Trophoblast cell (in vitro differentiated cells and primary cell): Measurements from ENCODE around the gene ENTREP1.
"Not testable (repeated sequence)": the region's sequence is repeated elsewhere in the genome, so short reads cannot be mapped to it uniquely, and the experiment has no call there.

ENCODE experiments used
- DNase-seq, 2 donors: peaks; one replicate each; pipeline ENCODE4 v3.0.0-alpha.2; 2016
- H2AFZ ChIP-seq: 2 replicates; pipeline ENCODE4 v1.6.1; 2013; ENCODE audit warnings: low read length, moderate library complexity, mild to moderate bottlenecking; ENCODE audit not compliant: insufficient read depth, poor library complexity
- H2AK5ac ChIP-seq: 2 replicates; pipeline ENCODE4 v1.6.1; 2013; ENCODE audit warnings: mild to moderate bottlenecking, low read length
- H2BK120ac ChIP-seq: 2 replicates; pipeline ENCODE4 v1.6.1; 2013; ENCODE audit warnings: low read length, mild to moderate bottlenecking, moderate library complexity; ENCODE audit not compliant: insufficient read depth, poor library complexity
- H2BK12ac ChIP-seq: 2 replicates; pipeline ENCODE4 v1.6.1; 2013; ENCODE audit warnings: mild to moderate bottlenecking, low read length, moderate library complexity
- H2BK5ac ChIP-seq: 2 replicates; pipeline ENCODE4 v1.6.1; 2013; ENCODE audit warnings: low read length, low read depth, moderate library complexity, mild to moderate bottlenecking; ENCODE audit not compliant: poor library complexity
- H3K14ac ChIP-seq: 2 replicates; pipeline ENCODE4 v1.6.1; 2013; ENCODE audit warnings: mild to moderate bottlenecking, low read length
- H3K18ac ChIP-seq: 2 replicates; pipeline ENCODE4 v1.6.1; 2013; ENCODE audit warnings: mild to moderate bottlenecking, low read length
- H3K23ac ChIP-seq: 2 replicates; pipeline ENCODE4 v1.6.1; 2013; ENCODE audit warnings: low read length
- H3K27ac ChIP-seq: 2 replicates; pipeline ENCODE4 v1.5.1; 2013; ENCODE audit warnings: low read depth, mild to moderate bottlenecking, inconsistent platforms, low read length, moderate library complexity
- H3K27me3 ChIP-seq: 2 replicates; pipeline ENCODE4 v1.6.1; 2013; ENCODE audit warnings: inconsistent platforms, mild to moderate bottlenecking, low read length, moderate library complexity; ENCODE audit not compliant: insufficient read depth
- H3K36me3 ChIP-seq, 2 experiments: 1 replicate in 1 of 2; 2 replicates in 1 of 2; pipeline ENCODE4 v1.6.1; 2013; ENCODE audit warnings: low read length in 2 of 2, mild to moderate bottlenecking in 2 of 2, moderate library complexity in 1 of 2; ENCODE audit not compliant: insufficient read depth in 2 of 2, control insufficient read depth in 1 of 2
- H3K4ac ChIP-seq: 2 replicates; pipeline ENCODE4 v1.6.1; 2013; ENCODE audit warnings: low read depth, mild to moderate bottlenecking, low read length, moderate library complexity
- H3K4me1 ChIP-seq, 2 experiments: 1 replicate in 1 of 2; 2 replicates in 1 of 2; pipeline ENCODE4 v1.6.1; 2013; ENCODE audit warnings: low read length in 2 of 2, mild to moderate bottlenecking in 2 of 2, moderate library complexity in 1 of 2; ENCODE audit not compliant: insufficient read depth in 2 of 2, control insufficient read depth in 1 of 2
- H3K4me2 ChIP-seq: 2 replicates; pipeline ENCODE4 v1.6.1; 2013; ENCODE audit warnings: inconsistent platforms, mild to moderate bottlenecking, low read length, moderate library complexity
- H3K4me3 ChIP-seq: 2 replicates; pipeline ENCODE4 v1.5.1; 2013; ENCODE audit warnings: mild to moderate bottlenecking, low read depth, low read length, inconsistent platforms
- H3K79me1 ChIP-seq: one replicate; pipeline ENCODE4 v1.6.1; 2013; ENCODE audit warnings: low read length
- H3K79me2 ChIP-seq: 2 replicates; pipeline ENCODE4 v1.6.1; 2013; ENCODE audit warnings: low read length, mild to moderate bottlenecking; ENCODE audit not compliant: control insufficient read depth, insufficient read depth, poor library complexity
- H3K9ac ChIP-seq: 2 replicates; pipeline ENCODE4 v1.6.1; 2013; ENCODE audit warnings: mild to moderate bottlenecking, low read length
- H3K9me3 ChIP-seq: 2 replicates; pipeline ENCODE4 v1.6.1; 2013; ENCODE audit warnings: low read depth, mild to moderate bottlenecking, control low read depth, inconsistent platforms, low read length; ENCODE audit not compliant: insufficient read depth
- H4K12ac ChIP-seq: 2 replicates; pipeline ENCODE4 v1.6.1; 2013; ENCODE audit warnings: low read depth, mild to moderate bottlenecking, low read length, moderate library complexity
- H4K8ac ChIP-seq: 2 replicates; pipeline ENCODE4 v1.6.1; 2013; ENCODE audit warnings: low read depth, mild to moderate bottlenecking, low read length, moderate library complexity
- H4K91ac ChIP-seq: one replicate; pipeline ENCODE4 v1.6.1; 2013; ENCODE audit warnings: low read depth, mild to moderate bottlenecking, low read length, moderate library complexity
- WGBS: extraction: QIAGEN DNeasy Blood & Tissue Kit; methylation state at CpG from one replicate; pipeline ENCODE4 v1.1.7; 2013; ENCODE audit warnings: missing lambda C conversion rate; ENCODE audit not compliant: insufficient read length, insufficient coverage; ENCODE audit errors: extremely low coverage; 5-methylcytosine and 5-hydroxymethylcytosine counted together

ENTREP1 gene

GRCh38 chr9:69433392-69433791, 108.4 kb downstream of the ENTREP1 start:
- no peak overlapping the region for H4K91ac ChIP-seq
- H3K23ac ChIP-seq: no peak overlapping the region
- no CpG with 5 or more reads among the region's 1 CpG for whole genome bisulfite sequencing
- no peak overlapping the region for H3K27ac ChIP-seq
- H3K4me2 ChIP-seq: no peak overlapping the region
- no peak overlapping the region for H2BK12ac ChIP-seq
- H3K36me3 ChIP-seq: no peaks in the 10 kb centered on the region
- H3K4me1 ChIP-seq: no peaks in the 10 kb centered on the region
- no peak for DNase-seq
- H4K8ac ChIP-seq: no peak overlapping the region
- no peak overlapping the region for H3K18ac ChIP-seq
- no peak overlapping the region for H2BK5ac ChIP-seq
- H3K79me1 ChIP-seq: no peaks in the 10 kb centered on the region
- no peak overlapping the region for H4K12ac ChIP-seq
- H2BK120ac ChIP-seq: no peak overlapping the region
- H3K9me3 ChIP-seq: peaks cover 7% of the 10 kb centered on the region
- no peak overlapping the region for H3K14ac ChIP-seq
- no peak overlapping the region for H3K4me3 ChIP-seq
- H3K9ac ChIP-seq: no peak overlapping the region
- H3K4ac ChIP-seq: no peak overlapping the region
- H3K27me3 ChIP-seq: no peaks in the 10 kb centered on the region
- no peak overlapping the region for H2AFZ ChIP-seq
- H2AK5ac ChIP-seq: no peak overlapping the region
- H3K79me2 ChIP-seq: no peaks in the 10 kb centered on the region

DNA sequence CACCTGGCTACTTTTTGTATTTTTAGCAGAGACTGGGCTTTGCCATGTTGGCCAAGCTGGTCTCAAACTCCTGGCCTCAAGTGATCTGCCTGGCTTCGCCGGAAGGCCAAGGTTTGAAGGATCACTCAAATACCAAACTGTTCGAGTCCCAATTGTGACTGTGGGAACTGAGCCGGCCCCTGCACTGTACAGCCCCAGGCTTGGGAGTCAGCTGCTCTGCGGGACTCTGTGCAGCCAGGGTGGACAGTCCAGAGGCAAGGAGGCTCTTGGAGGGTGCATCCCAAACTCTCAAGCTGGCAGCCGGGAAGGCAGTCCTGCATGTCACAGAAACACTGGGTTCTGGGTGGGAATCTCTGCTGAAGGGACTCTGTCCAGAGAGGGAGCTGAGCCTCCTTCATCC, 109.0 kb downstream of the ENTREP1 start:
- no peak overlapping the region for H2AFZ ChIP-seq
- H2BK12ac ChIP-seq: no peak overlapping the region
- no peaks in the 10 kb centered on the region for H3K79me1 ChIP-seq
- no CpG with 5 or more reads among the region's 6 CpGs for WGBS
- peaks cover 7% of the 10 kb centered on the region for H3K9me3 ChIP-seq
- no peak overlapping the region for H3K4ac ChIP-seq
- no peaks in the 10 kb centered on the region for H3K27me3 ChIP-seq
- no peak overlapping the region for H4K12ac ChIP-seq
- H3K4me1 ChIP-seq: no peaks in the 10 kb centered on the region
- no peak overlapping the region for H2AK5ac ChIP-seq
- H2BK5ac ChIP-seq: no peak overlapping the region
- H3K4me3 ChIP-seq: no peak overlapping the region
- no peak overlapping the region for H4K8ac ChIP-seq
- H4K91ac ChIP-seq: no peak overlapping the region
- no peak overlapping the region for H3K27ac ChIP-seq
- no peak overlapping the region for H3K4me2 ChIP-seq
- DNase-seq: no peak
- no peak overlapping the region for H3K14ac ChIP-seq
- H3K36me3 ChIP-seq: no peaks in the 10 kb centered on the region
- no peak overlapping the region for H3K9ac ChIP-seq
- no peak overlapping the region for H3K18ac ChIP-seq
- H2BK120ac ChIP-seq: no peak overlapping the region
- H3K23ac ChIP-seq: no peak overlapping the region
- H3K79me2 ChIP-seq: no peaks in the 10 kb centered on the region

- H3K79me2 ChIP-seq, H3K4me3 ChIP-seq, H3K27me3 ChIP-seq, H3K4me2 ChIP-seq, H3K14ac ChIP-seq, H4K91ac ChIP-seq, H2BK120ac ChIP-seq, H3K79me1 ChIP-seq, H3K27ac ChIP-seq, H4K8ac ChIP-seq, H4K12ac ChIP-seq, H3K18ac ChIP-seq, H2AFZ ChIP-seq, H3K9me3 ChIP-seq, H3K36me3 ChIP-seq, DNase-seq, H3K4me1 ChIP-seq, H3K4ac ChIP-seq, H2BK12ac ChIP-seq, H3K9ac ChIP-seq, H3K23ac ChIP-seq, H2AK5ac ChIP-seq, H2BK5ac ChIP-seq: not testable (repeated sequence)
- no CpG with 5 or more reads among the region's 4 CpGs for WGBS
These were observed 114.6 kb downstream of the ENTREP1 start for GRCh38 chr9:69439654-69440053.

- not testable (repeated sequence) for H3K36me3 ChIP-seq
These were observed 115.4 kb downstream of the ENTREP1 start for GRCh38 chr9:69440254-69440955.

More at GRCh38 chr9:69440254-69440955, 115.4 kb downstream of the ENTREP1 start:
- H3K18ac ChIP-seq, H3K27ac ChIP-seq, H3K14ac ChIP-seq, H4K12ac ChIP-seq, H4K91ac ChIP-seq, DNase-seq, H3K4me3 ChIP-seq, H3K4ac ChIP-seq, H3K9ac ChIP-seq, H2AFZ ChIP-seq, H3K4me2 ChIP-seq, H3K79me1 ChIP-seq, H2BK12ac ChIP-seq, H2BK5ac ChIP-seq, H3K23ac ChIP-seq, H3K79me2 ChIP-seq, H2AK5ac ChIP-seq, H3K9me3 ChIP-seq, H3K4me1 ChIP-seq, H3K27me3 ChIP-seq, H4K8ac ChIP-seq, H2BK120ac ChIP-seq: not testable (repeated sequence)
- WGBS: no CpG with 5 or more reads among the region's 15 CpGs
